Measurements from ENCODE around the gene CD74.

DNA sequence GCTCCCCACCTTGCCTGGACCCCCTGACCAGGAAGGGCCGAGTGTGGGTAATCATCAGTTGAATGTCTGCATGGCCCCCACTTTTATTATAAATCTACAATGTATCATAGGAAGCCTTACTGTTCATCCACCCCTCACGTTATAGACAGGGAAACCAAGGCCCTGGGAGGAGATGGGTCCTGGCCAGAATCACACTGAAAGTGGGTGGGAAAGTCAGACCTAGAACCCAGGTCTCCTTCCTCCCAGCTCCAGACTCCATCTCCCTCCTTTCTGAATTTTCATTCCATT, 17.1 kb downstream of the CD74 start:
- TF ChIP-seq, protein P1, sequence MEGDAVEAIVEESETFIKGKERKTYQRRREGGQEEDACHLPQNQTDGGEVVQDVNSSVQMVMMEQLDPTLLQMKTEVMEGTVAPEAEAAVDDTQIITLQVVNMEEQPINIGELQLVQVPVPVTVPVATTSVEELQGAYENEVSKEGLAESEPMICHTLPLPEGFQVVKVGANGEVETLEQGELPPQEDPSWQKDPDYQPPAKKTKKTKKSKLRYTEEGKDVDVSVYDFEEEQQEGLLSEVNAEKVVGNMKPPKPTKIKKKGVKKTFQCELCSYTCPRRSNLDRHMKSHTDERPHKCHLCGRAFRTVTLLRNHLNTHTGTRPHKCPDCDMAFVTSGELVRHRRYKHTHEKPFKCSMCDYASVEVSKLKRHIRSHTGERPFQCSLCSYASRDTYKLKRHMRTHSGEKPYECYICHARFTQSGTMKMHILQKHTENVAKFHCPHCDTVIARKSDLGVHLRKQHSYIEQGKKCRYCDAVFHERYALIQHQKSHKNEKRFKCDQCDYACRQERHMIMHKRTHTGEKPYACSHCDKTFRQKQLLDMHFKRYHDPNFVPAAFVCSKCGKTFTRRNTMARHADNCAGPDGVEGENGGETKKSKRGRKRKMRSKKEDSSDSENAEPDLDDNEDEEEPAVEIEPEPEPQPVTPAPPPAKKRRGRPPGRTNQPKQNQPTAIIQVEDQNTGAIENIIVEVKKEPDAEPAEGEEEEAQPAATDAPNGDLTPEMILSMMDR (IDR thresholded peaks at IDR 0.05) = no peak
- no peak for TF ChIP-seq ZC3H11A (IDR thresholded peaks at IDR 0.05)
- no peak for TF ChIP-seq KDM1A (IDR thresholded peaks at IDR 0.05; ENCODE audit: low read depth)
- no peak for TF ChIP-seq RCOR1 (IDR thresholded peaks at IDR 0.05; ENCODE audit: low read depth, low read length)
- TF ChIP-seq CHD2 (IDR thresholded peaks at IDR 0.05; ENCODE audit: low read length, partially characterized antibody) = no peak
- no peak for TF ChIP-seq POLR2A (IDR thresholded peaks at IDR 0.05; ENCODE audit: low read length)
- TF ChIP-seq RAD21 (conservative IDR thresholded peaks at IDR 0.05 in 1 of 2, IDR thresholded peaks at IDR 0.05 in 1 of 2) = no peak
- TF ChIP-seq MAZ (IDR thresholded peaks at IDR 0.05; ENCODE audit: borderline replicate concordance, low read depth, low read length) = no peak
- TF ChIP-seq CHD4 (IDR thresholded peaks at IDR 0.05; ENCODE audit: borderline replicate concordance) = no peak
- TF ChIP-seq HMGXB4 (CRISPR knock-in tag; IDR thresholded peaks at IDR 0.05; ENCODE audit: borderline replicate concordance) = no peak
- no peak for TF ChIP-seq HDAC2 (IDR thresholded peaks at IDR 0.05)
- TF ChIP-seq MYC (IDR thresholded peaks at IDR 0.05; ENCODE audit: borderline replicate concordance, low read length) = no peak

Data from A549 (cell line).